HepG2 (cell line): ENCODE results near the gene ABCA3. TPM values are rescaled to one million over a fixed set of nuclear protein-coding genes. Genes with fewer than 3 reads are reported as not detected.

Experiments
- ATAC-seq: fragments of 200-7000 bp; cut with Tn5 transposase; 3 replicates; pipeline ENCODE4 v1.9.1; 2020; ENCODE audit warnings: mild to moderate bottlenecking, moderate library complexity
- BruUV-seq: library from RNA; stranded (reverse); fragments of 400-500 nt; replicated peaks from 2 replicates; lab custom pipeline; 2021; lab: Mats Ljungman, UMichigan
- CTCF ChIA-PET: fragments of 300-600 bp; formaldehyde crosslinking; extraction: SDS; loops from one replicate; lab custom pipeline; 2021; ENCODE audit warnings: low total read pairs, inconsistent platforms, low intra/inter-chr PET ratio; lab: Yijun Ruan, JAX
- POLR2A ChIA-PET: fragments of 350-600 bp; sonication (Branson Sonifier 250); formaldehyde crosslinking; loops from one replicate; lab custom pipeline; 2020; ENCODE audit warnings: antibody characterized with exemption, inconsistent platforms; lab: Yijun Ruan, JAX
- DNase-seq: peaks from one replicate; pipeline ENCODE4 v3.0.0-alpha.2; 2015; ENCODE audit warnings: low spot score
- FAIRE-seq: peaks from 3 replicates; lab custom pipeline; 2011; peaks lifted over from hg19 to GRCh38; lab: Jason Lieb, UNC
- H2AFZ ChIP-seq: one replicate; pipeline ENCODE4 v1.6.1; 2011; ENCODE audit warnings: low read length, inconsistent platforms
- H3K27ac ChIP-seq: fragments of 300-600 bp; 3 replicates; pipeline ENCODE4 v1.8.0; 2011; ENCODE audit warnings: mixed run types, mild to moderate bottlenecking, mixed read lengths, low read length, inconsistent platforms; ENCODE audit not compliant: insufficient read depth; ENCODE audit errors: extremely low read length
- H3K27me3 ChIP-seq, 2 experiments: fragments of 200-600 bp in 1 of 2; 2 replicates in 1 of 2; 3 replicates in 1 of 2; pipeline versions ENCODE4 v1.6.0 to v1.8.0; 2011; ENCODE audit warnings: low read length in 2 of 2, mild to moderate bottlenecking in 2 of 2, moderate library complexity in 2 of 2, inconsistent platforms in 1 of 2; ENCODE audit not compliant: insufficient read depth in 2 of 2, control insufficient read depth in 1 of 2
- H3K36me3 ChIP-seq, 2 experiments: fragments of 200-600 bp in 1 of 2; replicated peaks in 1 of 2; 2 replicates in 1 of 2; 3 replicates in 1 of 2; pipeline versions ENCODE4 v1.5.1 to v1.8.0; 2011; ENCODE audit warnings: low read length in 2 of 2, inconsistent platforms in 1 of 2; ENCODE audit not compliant: insufficient read depth in 2 of 2, control insufficient read depth in 1 of 2
- H3K4me1 ChIP-seq: 2 replicates; pipeline ENCODE4 v1.5.1; 2012; ENCODE audit warnings: low read length, inconsistent platforms; ENCODE audit not compliant: insufficient read depth
- H3K4me2 ChIP-seq: 2 replicates; pipeline ENCODE4 v1.6.0; 2011; ENCODE audit warnings: low read depth, low read length, inconsistent platforms
- H3K4me3 ChIP-seq, 3 experiments: fragments of 200-600 bp in 1 of 3; sonication (generic), shearing (Covaris generic) in 1 of 3; replicated peaks in 1 of 3; 2 replicates each; pipeline ENCODE4 v1.5.1; 2011 to 2016; ENCODE audit warnings: low read length in 3 of 3, inconsistent platforms in 2 of 3, low read depth in 2 of 3, mild to moderate bottlenecking in 2 of 3, control low read depth in 1 of 3, mixed read lengths in 1 of 3; ENCODE audit not compliant: insufficient read depth in 1 of 3
- H3K79me2 ChIP-seq: one replicate; pipeline ENCODE4 v1.6.1; 2011; ENCODE audit warnings: low read length, inconsistent platforms; ENCODE audit not compliant: insufficient read depth
- H3K9ac ChIP-seq: 2 replicates; pipeline ENCODE4 v1.6.0; 2011; ENCODE audit warnings: mild to moderate bottlenecking, low read depth, low read length, inconsistent platforms; ENCODE audit not compliant: insufficient read depth
- H3K9me3 ChIP-seq: 2 replicates; pipeline ENCODE4 v1.5.1; 2012; ENCODE audit warnings: mild to moderate bottlenecking, low read length
- H4K20me1 ChIP-seq: 2 replicates; pipeline ENCODE4 v1.6.0; 2011; ENCODE audit warnings: inconsistent platforms, mild to moderate bottlenecking, low read length, moderate library complexity; ENCODE audit not compliant: insufficient read depth
- AGO2 ChIP-seq: fragments of 200-400 bp; formaldehyde crosslinking; optimal IDR thresholded peaks from 2 replicates; pipeline ENCODE3; 2017; ENCODE audit warnings: mild to moderate bottlenecking, low read depth, low read length, moderate library complexity
- ATF4 ChIP-seq, 2 experiments: fragments of 450-650 bp in 1 of 2; sonication (generic) in 1 of 2; formaldehyde crosslinking; IDR thresholded peaks; 2 replicates each; pipeline versions ENCODE4 v1.5.0 to v1.8.0; 2020 to 2022; ENCODE audit warnings: mild to moderate bottlenecking in 1 of 2, missing genetic modification reagents in 1 of 2
- GPN1 ChIP-seq: sonication (generic); formaldehyde crosslinking; IDR thresholded peaks from 2 replicates; pipeline ENCODE4 v1.5.1; 2020; ENCODE audit warnings: missing genetic modification reagents, borderline replicate concordance
- IRX3 ChIP-seq: sonication (generic); formaldehyde crosslinking; IDR thresholded peaks from 2 replicates; pipeline ENCODE4 v1.8.1; 2023; ENCODE audit warnings: mild to moderate bottlenecking, low read depth, missing genetic modification reagents, borderline replicate concordance
- NR2F2 ChIP-seq: IDR thresholded peaks from 2 replicates; pipeline ENCODE4 v1.6.1; 2012; ENCODE audit warnings: low read depth, inconsistent platforms, borderline replicate concordance
- SPEN ChIP-seq: sonication (generic); formaldehyde crosslinking; IDR thresholded peaks from 2 replicates; pipeline ENCODE4 v1.5.1; 2020; ENCODE audit warnings: low read depth, mild to moderate bottlenecking, missing genetic modification reagents
- TOPORS ChIP-seq: sonication (generic); formaldehyde crosslinking; IDR thresholded peaks from 2 replicates; pipeline ENCODE4 v1.8.0; 2023; ENCODE audit warnings: mild to moderate bottlenecking, missing genetic modification reagents
- ZBTB33 ChIP-seq: sonication (generic); formaldehyde crosslinking; IDR thresholded peaks from 2 replicates; pipeline ENCODE4 v1.4.0; 2020; ENCODE audit warnings: missing genetic modification reagents
- ZFP36L1 ChIP-seq: sonication (generic); formaldehyde crosslinking; IDR thresholded peaks from 2 replicates; pipeline ENCODE4 v1.8.0; 2022; ENCODE audit warnings: mild to moderate bottlenecking, missing genetic modification reagents, moderate library complexity
- ZNF275 ChIP-seq: sonication (generic); formaldehyde crosslinking; IDR thresholded peaks from 2 replicates; pipeline ENCODE4 v1.8.0; 2022; ENCODE audit warnings: missing genetic modification reagents, mild to moderate bottlenecking, inconsistent platforms, borderline replicate concordance
- ZNF776 ChIP-seq: sonication (generic); formaldehyde crosslinking; IDR thresholded peaks from 2 replicates; pipeline ENCODE4 v1.4.0; 2020; ENCODE audit warnings: mild to moderate bottlenecking, missing genetic modification reagents
- WGBS: methylation state at CpG from one replicate; pipeline ENCODE4 v1.1.6; 2017; ENCODE audit warnings: low lambda C conversion rate; 5-methylcytosine and 5-hydroxymethylcytosine counted together
- in situ Hi-C: cut with HindIII; loops from 2 replicates; pipeline ENCODE4 v1.10.0; 2017; ENCODE audit warnings: low pct_unique_long_range_greater_than_20kb; ENCODE audit not compliant: extremely low pct_ligation_motif_present
- intact Hi-C: fragments of 100-400 bp; cut with micrococcal nuclease; formaldehyde crosslinking; loops from one replicate; pipeline ENCODE4 v1.10.0; 2022; ENCODE audit not compliant: unreplicated experiment
- polyA plus RNA-seq, 8 experiments: library from polyadenylated mRNA; depleted of rRNA in 3 of 8; stranded (reverse) in 7 of 8; unstranded in 1 of 8; fragments of >200 nt; fragmentation: Illumina TruSeq in 4 of 8; extraction: Trizol in 4 of 8; gene quantifications; 2 replicates each; pipeline versions ENCODE4 v1.2.1 to v1.2.3, GENCODE V29; 2011 to 2016; ENCODE audit warnings: low read depth in 4 of 8, missing spikeins in 1 of 8, mixed read lengths in 1 of 8; ENCODE audit not compliant: insufficient read depth in 1 of 8
- total RNA-seq, 5 experiments: library from RNA; depleted of rRNA; stranded (reverse); fragments of >200 nt; fragmentation: Illumina TruSeq; extraction: Trizol; gene quantifications; 2 replicates each; pipeline ENCODE4 v1.2.3, GENCODE V29; 2016; ENCODE audit warnings: low read depth in 1 of 5
- TF ChIP-seq, protein P1 (sequence below): sonication (generic); formaldehyde crosslinking; IDR thresholded peaks from 2 replicates; pipeline ENCODE4 v1.8.1; 2022; ENCODE audit warnings: low read depth, mild to moderate bottlenecking, missing genetic modification reagents
- TF ChIP-seq, protein P2 (sequence below): sonication (generic); formaldehyde crosslinking; conservative IDR thresholded peaks from 2 replicates; pipeline ENCODE4 v1.8.0; 2022; ENCODE audit warnings: mild to moderate bottlenecking, moderate library complexity, missing genetic modification reagents

The ABCA3 gene
- total and polyA plus RNA-seq, 2 of the 13 experiments (the other 11 are each of a cell fraction or from before 2014, with no cell fraction given) = 0.60 to 1.5 TPM

- Histone ChIP-seq H3K27ac (no peak overlapping the region), H3K79me2 (no peaks in the 10 kb centered on the region), H3K27me3 (no peaks in the 10 kb centered on the region), H3K4me1 (peaks cover 25% of the 10 kb centered on the region), H3K9ac (no peak overlapping the region), H4K20me1 (0 out of 2 replicates have a peak, but pooled peaks cover 2% of the 10 kb centered on the region), H3K4me3 (no peak overlapping the region), H3K4me2 (no peak overlapping the region), H3K36me3 (peaks cover 15 to 30% of the 10 kb centered on the region in 2 experiments; a peak in 4 of 5 replicates), H2AFZ (no peak overlapping the region), H3K9me3 (no peaks in the 10 kb centered on the region)
- no peak for DNase-seq
- CTCF ChIA-PET = no interaction called here
- peak; percentile 1; the same call in 2 of the 3 replicates for ATAC-seq
- in situ Hi-C loops = no loop called here
- intact Hi-C loops = no loop called here
- POLR2A ChIA-PET = no interaction called here
- WGBS = 100% methylated on average over 16 of the region's 51 CpGs
- FAIRE-seq = no peak
- BruUV-seq = no TSS peak
- no peak for TF ChIP-seq GPN1
- TF ChIP-seq ATF4 (CRISPR knock-in tag; IDR thresholded peaks at IDR 0.05) = no peak
- TF ChIP-seq AGO2 = peak; percentile 53
- no peak for TF ChIP-seq NR2F2
- TF ChIP-seq SPEN (CRISPR knock-in tag) = no peak
- no peak for TF ChIP-seq IRX3 (CRISPR knock-in tag)
- 0 out of 2 replicates have a peak, but pooled peaks have one; percentile 23 for TF ChIP-seq ZBTB33
- TF ChIP-seq, protein P1, sequence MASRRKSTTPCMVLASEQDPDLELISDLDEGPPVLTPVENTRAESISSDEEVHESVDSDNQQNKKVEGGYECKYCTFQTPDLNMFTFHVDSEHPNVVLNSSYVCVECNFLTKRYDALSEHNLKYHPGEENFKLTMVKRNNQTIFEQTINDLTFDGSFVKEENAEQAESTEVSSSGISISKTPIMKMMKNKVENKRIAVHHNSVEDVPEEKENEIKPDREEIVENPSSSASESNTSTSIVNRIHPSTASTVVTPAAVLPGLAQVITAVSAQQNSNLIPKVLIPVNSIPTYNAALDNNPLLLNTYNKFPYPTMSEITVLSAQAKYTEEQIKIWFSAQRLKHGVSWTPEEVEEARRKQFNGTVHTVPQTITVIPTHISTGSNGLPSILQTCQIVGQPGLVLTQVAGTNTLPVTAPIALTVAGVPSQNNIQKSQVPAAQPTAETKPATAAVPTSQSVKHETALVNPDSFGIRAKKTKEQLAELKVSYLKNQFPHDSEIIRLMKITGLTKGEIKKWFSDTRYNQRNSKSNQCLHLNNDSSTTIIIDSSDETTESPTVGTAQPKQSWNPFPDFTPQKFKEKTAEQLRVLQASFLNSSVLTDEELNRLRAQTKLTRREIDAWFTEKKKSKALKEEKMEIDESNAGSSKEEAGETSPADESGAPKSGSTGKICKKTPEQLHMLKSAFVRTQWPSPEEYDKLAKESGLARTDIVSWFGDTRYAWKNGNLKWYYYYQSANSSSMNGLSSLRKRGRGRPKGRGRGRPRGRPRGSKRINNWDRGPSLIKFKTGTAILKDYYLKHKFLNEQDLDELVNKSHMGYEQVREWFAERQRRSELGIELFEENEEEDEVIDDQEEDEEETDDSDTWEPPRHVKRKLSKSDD = no peak
- TF ChIP-seq ZNF275 (CRISPR knock-in tag) = no peak
- no peak for TF ChIP-seq TOPORS (CRISPR knock-in tag)
- no peak for TF ChIP-seq ZNF776 (CRISPR knock-in tag)
- TF ChIP-seq, protein P2, sequence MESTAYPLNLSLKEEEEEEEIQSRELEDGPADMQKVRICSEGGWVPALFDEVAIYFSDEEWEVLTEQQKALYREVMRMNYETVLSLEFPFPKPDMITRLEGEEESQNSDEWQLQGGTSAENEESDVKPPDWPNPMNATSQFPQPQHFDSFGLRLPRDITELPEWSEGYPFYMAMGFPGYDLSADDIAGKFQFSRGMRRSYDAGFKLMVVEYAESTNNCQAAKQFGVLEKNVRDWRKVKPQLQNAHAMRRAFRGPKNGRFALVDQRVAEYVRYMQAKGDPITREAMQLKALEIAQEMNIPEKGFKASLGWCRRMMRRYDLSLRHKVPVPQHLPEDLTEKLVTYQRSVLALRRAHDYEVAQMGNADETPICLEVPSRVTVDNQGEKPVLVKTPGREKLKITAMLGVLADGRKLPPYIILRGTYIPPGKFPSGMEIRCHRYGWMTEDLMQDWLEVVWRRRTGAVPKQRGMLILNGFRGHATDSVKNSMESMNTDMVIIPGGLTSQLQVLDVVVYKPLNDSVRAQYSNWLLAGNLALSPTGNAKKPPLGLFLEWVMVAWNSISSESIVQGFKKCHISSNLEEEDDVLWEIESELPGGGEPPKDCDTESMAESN (CRISPR knock-in tag) = no peak
- no peak for TF ChIP-seq ZFP36L1 (CRISPR knock-in tag)
Measured at GRCh38 chr16:2233872-2234812, 106.4 kb downstream of the ABCA3 start.
